Activated T-helper 17 cell treated with anti-CD3 and anti-CD28 coated beads, Interleukin-2, amount 50 U/mL, for 72 hours (primary cell): ENCODE data around the gene CFAP57. TPM values are rescaled to one million over a fixed set of nuclear protein-coding genes. Genes with fewer than 3 reads are reported as not detected.

Experiments used
- ATAC-seq: fragments of 150-1000 bp; cut with Tn5 transposase; replicated peaks from 2 replicates; pipeline ENCODE4 v1.10.0; 2021; ENCODE audit warnings: mild to moderate bottlenecking, moderate library complexity
- H3K27ac Mint-ChIP-seq: one replicate; pipeline ENCODE4 v1.8.0; 2022; ENCODE audit warnings: mixed read lengths
- H3K27me3 Mint-ChIP-seq: one replicate; pipeline ENCODE4 v1.8.0; 2022; ENCODE audit warnings: mixed read lengths
- H3K36me3 Mint-ChIP-seq: one replicate; pipeline ENCODE4 v1.8.0; 2022; ENCODE audit warnings: low read depth, mild to moderate bottlenecking, mixed read lengths
- H3K4me1 Mint-ChIP-seq: one replicate; pipeline ENCODE4 v1.8.0; 2022; ENCODE audit warnings: mixed read lengths
- H3K4me3 Mint-ChIP-seq: one replicate; pipeline ENCODE4 v1.8.0; 2022; ENCODE audit warnings: mild to moderate bottlenecking, mixed read lengths
- H3K9me3 Mint-ChIP-seq: one replicate; pipeline ENCODE4 v1.8.0; 2022; ENCODE audit warnings: mixed read lengths
- total RNA-seq, 2 donors: library from RNA; stranded (reverse); gene quantifications; one replicate each; pipeline ENCODE4 v1.2.3, GENCODE V29; 2022

The CFAP57 gene
- total RNA-seq, 2 donors from 2014 or later: 0.06 to 0.74 TPM

GRCh38 chr1:43246466-43247213 is 74.5 kb downstream of the CFAP57 start:
- H3K36me3 Mint-ChIP-seq: no peaks in the 10 kb centered on the region
- no peak overlapping the region for H3K27ac Mint-ChIP-seq
- ATAC-seq: no peak
- H3K4me1 Mint-ChIP-seq: no peaks in the 10 kb centered on the region
- H3K4me3 Mint-ChIP-seq: no peak overlapping the region
- peaks cover 14% of the 10 kb centered on the region for H3K27me3 Mint-ChIP-seq
- H3K9me3 Mint-ChIP-seq: no peaks in the 10 kb centered on the region

- Mint-ChIP-seq H3K4me1 (no peaks in the 10 kb centered on the region), H3K27ac (no peak overlapping the region), H3K36me3 (no peaks in the 10 kb centered on the region), H3K9me3 (no peaks in the 10 kb centered on the region), H3K27me3 (peaks cover 14% of the 10 kb centered on the region), H3K4me3 (no peak overlapping the region)
- no peak for ATAC-seq
Observed at GRCh38 chr1:43247256-43247921, 75.3 kb downstream of the CFAP57 start.

- no peaks in the 10 kb centered on the region for H3K4me1 Mint-ChIP-seq
- no peaks in the 10 kb centered on the region for H3K36me3 Mint-ChIP-seq
- H3K27ac Mint-ChIP-seq: no peak overlapping the region
- ATAC-seq: no peak
- H3K4me3 Mint-ChIP-seq: no peak overlapping the region
- H3K9me3 Mint-ChIP-seq: no peaks in the 10 kb centered on the region
- peaks cover 20% of the 10 kb centered on the region for H3K27me3 Mint-ChIP-seq
Observed at GRCh38 chr1:43250351-43250761, 78.2 kb downstream of the CFAP57 start.

GRCh38 chr1:43251024-43251423 is 78.9 kb downstream of the CFAP57 start:
- no peaks in the 10 kb centered on the region for H3K9me3 Mint-ChIP-seq
- H3K27me3 Mint-ChIP-seq: peaks cover 20% of the 10 kb centered on the region
- no peaks in the 10 kb centered on the region for H3K36me3 Mint-ChIP-seq
- H3K4me1 Mint-ChIP-seq: no peaks in the 10 kb centered on the region
- no peak for ATAC-seq
- H3K27ac Mint-ChIP-seq: no peak overlapping the region
- no peak overlapping the region for H3K4me3 Mint-ChIP-seq

GRCh38 chr1:43252225-43252624 is 80.1 kb downstream of the CFAP57 start:
- Mint-ChIP-seq H3K9me3 (no peaks in the 10 kb centered on the region), H3K4me1 (no peaks in the 10 kb centered on the region), H3K4me3 (no peak overlapping the region), H3K36me3 (no peaks in the 10 kb centered on the region), H3K27me3 (peaks cover 16% of the 10 kb centered on the region), H3K27ac (no peak overlapping the region)
- ATAC-seq: no peak

GRCh38 chr1:43253173-43253572 is 81.0 kb downstream of the CFAP57 start:
- no peaks in the 10 kb centered on the region for H3K4me1 Mint-ChIP-seq
- ATAC-seq: no peak
- peaks cover 16% of the 10 kb centered on the region for H3K27me3 Mint-ChIP-seq
- no peaks in the 10 kb centered on the region for H3K36me3 Mint-ChIP-seq
- H3K4me3 Mint-ChIP-seq: no peak overlapping the region
- no peaks in the 10 kb centered on the region for H3K9me3 Mint-ChIP-seq
- no peak overlapping the region for H3K27ac Mint-ChIP-seq

- H3K4me3 Mint-ChIP-seq: no peak overlapping the region
- no peaks in the 10 kb centered on the region for H3K4me1 Mint-ChIP-seq
- no peak overlapping the region for H3K27ac Mint-ChIP-seq
- H3K36me3 Mint-ChIP-seq: no peaks in the 10 kb centered on the region
- peaks cover 16% of the 10 kb centered on the region for H3K27me3 Mint-ChIP-seq
- H3K9me3 Mint-ChIP-seq: no peaks in the 10 kb centered on the region
- no peak for ATAC-seq
Observed at GRCh38 chr1:43253876-43254275, 81.7 kb downstream of the CFAP57 start.

GRCh38 chr1:43255438-43256210 is 83.5 kb downstream of the CFAP57 start:
- no peaks in the 10 kb centered on the region for H3K36me3 Mint-ChIP-seq
- peaks cover 14% of the 10 kb centered on the region for H3K27me3 Mint-ChIP-seq
- no peak overlapping the region for H3K27ac Mint-ChIP-seq
- no peak overlapping the region for H3K4me3 Mint-ChIP-seq
- no peaks in the 10 kb centered on the region for H3K4me1 Mint-ChIP-seq
- ATAC-seq: no peak
- H3K9me3 Mint-ChIP-seq: no peaks in the 10 kb centered on the region

GRCh38 chr1:43256675-43257570 is 84.8 kb downstream of the CFAP57 start:
- H3K4me3 Mint-ChIP-seq: no peak overlapping the region
- no peaks in the 10 kb centered on the region for H3K9me3 Mint-ChIP-seq
- H3K27ac Mint-ChIP-seq: no peak overlapping the region
- peaks cover 8% of the 10 kb centered on the region for H3K27me3 Mint-ChIP-seq
- H3K36me3 Mint-ChIP-seq: no peaks in the 10 kb centered on the region
- no peak for ATAC-seq
- no peaks in the 10 kb centered on the region for H3K4me1 Mint-ChIP-seq

- ATAC-seq: no peak
- H3K9me3 Mint-ChIP-seq: no peaks in the 10 kb centered on the region
- H3K36me3 Mint-ChIP-seq: no peaks in the 10 kb centered on the region
- no peak overlapping the region for H3K27ac Mint-ChIP-seq
- H3K4me3 Mint-ChIP-seq: no peak overlapping the region
- H3K27me3 Mint-ChIP-seq: peaks cover 2% of the 10 kb centered on the region
- H3K4me1 Mint-ChIP-seq: no peaks in the 10 kb centered on the region
Observed at GRCh38 chr1:43258370-43258769, 86.2 kb downstream of the CFAP57 start.

GRCh38 chr1:43265431-43265830 is 93.3 kb downstream of the CFAP57 start:
- Mint-ChIP-seq H3K4me3 (no peak overlapping the region), H3K36me3 (no peaks in the 10 kb centered on the region), H3K9me3 (peaks cover 4% of the 10 kb centered on the region), H3K4me1 (no peaks in the 10 kb centered on the region), H3K27me3 (peaks cover 17% of the 10 kb centered on the region), H3K27ac (no peak overlapping the region)
- ATAC-seq: no peak

GRCh38 chr1:43266881-43267280 is 94.8 kb downstream of the CFAP57 start:
- Mint-ChIP-seq H3K9me3 (peaks cover 4% of the 10 kb centered on the region), H3K4me3 (no peak overlapping the region), H3K27ac (no peak overlapping the region), H3K36me3 (no peaks in the 10 kb centered on the region), H3K4me1 (peaks cover 9% of the 10 kb centered on the region), H3K27me3 (peaks cover 28% of the 10 kb centered on the region)
- no peak for ATAC-seq

- H3K4me1 Mint-ChIP-seq: peaks cover 10% of the 10 kb centered on the region
- no peak overlapping the region for H3K4me3 Mint-ChIP-seq
- peaks cover 4% of the 10 kb centered on the region for H3K9me3 Mint-ChIP-seq
- H3K36me3 Mint-ChIP-seq: no peaks in the 10 kb centered on the region
- H3K27ac Mint-ChIP-seq: no peak overlapping the region
- peaks cover 29% of the 10 kb centered on the region for H3K27me3 Mint-ChIP-seq
- no peak for ATAC-seq
Observed at GRCh38 chr1:43267291-43267805, 95.2 kb downstream of the CFAP57 start.
